ENCODE data around the gene CREB3L1. TPM values are rescaled to one million over a fixed set of nuclear protein-coding genes. Genes with fewer than 3 reads are reported as not detected.
A peak's percentile ranks its signal among the peaks of the same experiment; 100 is the strongest.
"Not testable (repeated sequence)": the region's sequence is repeated elsewhere in the genome, so short reads cannot be mapped to it uniquely, and the experiment has no call there.

CREB3L1 gene
- total RNA-seq, 1 donor from 2014 or later: 40.5 TPM

- Histone ChIP-seq H3K4me1 (peaks cover 21% of the 10 kb centered on the region), H3K36me3 (peaks cover 5% of the 10 kb centered on the region), H3K27me3 (ENCODE audit: low read depth) (peaks cover 7% of the 10 kb centered on the region), H3K27ac (no peak overlapping the region), H3K9me3 (no peaks in the 10 kb centered on the region), H3K4me3 (no peak overlapping the region)
- DNase-seq: no peak
- intact Hi-C loops (cut with DNase I): loop anchor here (10.0 kb wide), 1 partner anchor 55 kb away; no protein-coding TSS in a partner anchor
- TF ChIP-seq CTCF (IDR thresholded peaks at IDR 0.05): no peak
- no peak for ATAC-seq
Observed at GRCh38 chr11:46300270-46300669, 22.8 kb downstream of the CREB3L1 start.

GRCh38 chr11:46302866-46303265 lies 25.4 kb downstream of the CREB3L1 start:
- Histone ChIP-seq H3K27ac (no peak overlapping the region), H3K4me3 (no peak overlapping the region), H3K9me3 (no peaks in the 10 kb centered on the region), H3K27me3 (ENCODE audit: low read depth) (no peaks in the 10 kb centered on the region), H3K36me3 (peaks cover 5% of the 10 kb centered on the region), H3K4me1 (no peaks in the 10 kb centered on the region)
- intact Hi-C loops (cut with DNase I): loop anchor here (10.0 kb wide), 1 partner anchor 58 kb away; no protein-coding TSS in a partner anchor
- DNase-seq (no peak), ATAC-seq (no peak)
- no peak for TF ChIP-seq CTCF (IDR thresholded peaks at IDR 0.05)

GRCh38 chr11:46304036-46304435 lies 26.6 kb downstream of the CREB3L1 start:
- intact Hi-C loops (cut with DNase I): loop anchor here (10.0 kb wide), 1 partner anchor 59 kb away; no protein-coding TSS in a partner anchor
- not testable (repeated sequence) for H3K4me1 ChIP-seq; H3K27ac ChIP-seq; H3K4me3 ChIP-seq; H3K27me3 ChIP-seq (ENCODE audit: low read depth); H3K9me3 ChIP-seq; ATAC-seq; H3K36me3 ChIP-seq; DNase-seq

- Histone ChIP-seq H3K36me3 (peaks cover 5% of the 10 kb centered on the region), H3K4me3 (no peak overlapping the region), H3K9me3 (no peaks in the 10 kb centered on the region), H3K27me3 (ENCODE audit: low read depth) (no peaks in the 10 kb centered on the region), H3K27ac (no peak overlapping the region), H3K4me1 (peaks cover 4% of the 10 kb centered on the region)
- intact Hi-C loops (cut with DNase I): loop anchor here (10.0 kb wide), 1 partner anchor 60 kb away; no protein-coding TSS in a partner anchor
- TF ChIP-seq CTCF (IDR thresholded peaks at IDR 0.05): no peak
- ATAC-seq: no peak
- no peak for DNase-seq
Observed at GRCh38 chr11:46304605-46305179, 27.2 kb downstream of the CREB3L1 start.

GRCh38 chr11:46305295-46305694 lies 27.8 kb downstream of the CREB3L1 start:
- ATAC-seq (no peak), DNase-seq (no peak)
- Histone ChIP-seq H3K4me1 (peaks cover 4% of the 10 kb centered on the region), H3K36me3 (peaks cover 1% of the 10 kb centered on the region), H3K27ac (no peak overlapping the region), H3K27me3 (ENCODE audit: low read depth) (no peaks in the 10 kb centered on the region), H3K4me3 (no peak overlapping the region), H3K9me3 (no peaks in the 10 kb centered on the region)
- no peak for TF ChIP-seq CTCF (IDR thresholded peaks at IDR 0.05)
- intact Hi-C loops (cut with DNase I): loop anchor here (10.0 kb wide), 1 partner anchor 60 kb away; no protein-coding TSS in a partner anchor

GRCh38 chr11:46306296-46306853 lies 28.9 kb downstream of the CREB3L1 start:
- no peak for TF ChIP-seq CTCF (IDR thresholded peaks at IDR 0.05)
- ATAC-seq (peak in 1 of 2 donors; percentile 19), DNase-seq (no peak)
- intact Hi-C loops (cut with DNase I): loop anchor here (10.0 kb wide), 1 partner anchor 62 kb away; no protein-coding TSS in a partner anchor
- Histone ChIP-seq H3K27ac (no peak overlapping the region), H3K27me3 (ENCODE audit: low read depth) (no peaks in the 10 kb centered on the region), H3K9me3 (no peaks in the 10 kb centered on the region), H3K36me3 (peaks cover 9% of the 10 kb centered on the region), H3K4me3 (no peak overlapping the region), H3K4me1 (peaks cover 4% of the 10 kb centered on the region)

All from lower lobe of right lung (tissue), 2 donors.